GM12878 (cell line): ENCODE results near the gene GPBP1. TPM values are rescaled to one million over a fixed set of nuclear protein-coding genes. Genes with fewer than 3 reads are reported as not detected.

ENCODE experiments used
- ATAC-seq: fragments of 200-7000 bp; cut with Tn5 transposase; 3 replicates; pipeline ENCODE4 v1.9.1; 2020; ENCODE audit warnings: mild to moderate bottlenecking, moderate library complexity
- BruUV-seq: library from RNA; stranded (reverse); fragments of 400-500 nt; replicated peaks from 2 replicates; lab custom pipeline; 2021; lab: Mats Ljungman, UMichigan
- CTCF ChIA-PET: fragments of 300-600 bp; sonication (Branson Sonifier 250); formaldehyde crosslinking; extraction: SDS; loops from one replicate; lab custom pipeline; 2021; ENCODE audit warnings: inconsistent platforms; lab: Yijun Ruan, JAX
- POLR2A ChIA-PET: fragments of 350-600 bp; formaldehyde crosslinking; extraction: SDS; loops from one replicate; lab custom pipeline; 2021; ENCODE audit warnings: inconsistent platforms; lab: Charles Lee
- RAD21 ChIA-PET: fragments of 300-600 bp; sonication (Branson Sonifier 250); formaldehyde crosslinking; loops from one replicate; lab custom pipeline; 2023; ENCODE audit warnings: antibody characterized with exemption; ENCODE audit not compliant: unreplicated experiment; lab: Charles Lee
- SMC1A ChIA-PET: fragments of 300-600 bp; sonication (Branson Sonifier 250); formaldehyde crosslinking; loops from one replicate; lab custom pipeline; 2023; ENCODE audit not compliant: unreplicated experiment, uncharacterized antibody; lab: Charles Lee
- DNase-seq: peaks from one replicate; pipeline ENCODE4 v3.0.0-alpha.2; 2011; ENCODE audit warnings: low read depth, low spot score
- FAIRE-seq: peaks from 3 replicates; lab custom pipeline; 2011; peaks lifted over from hg19 to GRCh38; lab: Jason Lieb, UNC
- H2AFZ ChIP-seq: 2 replicates; pipeline ENCODE4 v1.6.0; 2011; ENCODE audit warnings: low read depth, low read length, control low read depth; ENCODE audit not compliant: control insufficient read depth
- H3K27ac ChIP-seq: 2 replicates; pipeline ENCODE4 v1.5.1; 2011; ENCODE audit warnings: control low read depth; ENCODE audit not compliant: control insufficient read depth, insufficient read depth
- H3K27me3 ChIP-seq, 2 experiments: replicated peaks in 1 of 2; 2 replicates each; pipeline versions ENCODE4 v1.6.0 to v1.6.1; 2011; ENCODE audit warnings: low read length in 1 of 2; ENCODE audit not compliant: control insufficient read depth in 2 of 2, insufficient read depth in 2 of 2
- H3K36me3 ChIP-seq, 2 experiments: 2 replicates each; pipeline ENCODE4 v1.5.1; 2011; ENCODE audit warnings: low read length in 1 of 2; ENCODE audit not compliant: control insufficient read depth in 2 of 2, insufficient read depth in 2 of 2
- H3K4me1 ChIP-seq: 2 replicates; pipeline ENCODE4 v1.6.1; 2011; ENCODE audit warnings: mild to moderate bottlenecking, low read length, moderate library complexity, mixed read lengths; ENCODE audit not compliant: control insufficient read depth, insufficient read depth
- H3K4me2 ChIP-seq: 2 replicates; pipeline ENCODE4 v1.6.0; 2011; ENCODE audit warnings: control low read depth; ENCODE audit not compliant: control insufficient read depth, insufficient read depth
- H3K4me3 ChIP-seq: fragments of 200-600 bp; sonication (generic); 2 replicates; pipeline ENCODE4 v1.5.1; 2016
- H3K79me2 ChIP-seq: 2 replicates; pipeline ENCODE4 v1.6.0; 2011; ENCODE audit warnings: low read length; ENCODE audit not compliant: control insufficient read depth, insufficient read depth
- H3K9ac ChIP-seq: 2 replicates; pipeline ENCODE4 v1.8.0; 2011; ENCODE audit warnings: low read length, control low read depth, mixed read lengths; ENCODE audit not compliant: control insufficient read depth, insufficient read depth
- H3K9me3 ChIP-seq: replicated peaks from 3 replicates; pipeline ENCODE4 v1.5.1; 2011; ENCODE audit warnings: mild to moderate bottlenecking, low read length; ENCODE audit not compliant: control insufficient read depth, insufficient read depth
- H4K20me1 ChIP-seq: 2 replicates; pipeline ENCODE4 v1.6.0; 2011; ENCODE audit not compliant: control insufficient read depth, insufficient read depth
- CBX3 ChIP-seq: fragments of 200-600 bp; sonication (generic); IDR thresholded peaks from 2 replicates; pipeline ENCODE4 v1.6.1; 2016; ENCODE audit warnings: low read depth, borderline replicate concordance
- CEBPB ChIP-seq, 2 experiments: fragments of 150-350 bp in 1 of 2; IDR thresholded peaks; 2 replicates each; pipeline ENCODE4 v1.6.1; 2012 to 2014; ENCODE audit warnings: low read depth in 2 of 2, low read length in 2 of 2, borderline replicate concordance in 1 of 2, inconsistent platforms in 1 of 2
- E2F8 ChIP-seq: fragments of 450-650 bp; IDR thresholded peaks from 2 replicates; pipeline ENCODE4 v1.6.1; 2018; ENCODE audit warnings: mild to moderate bottlenecking, low read depth, moderate library complexity; ENCODE audit not compliant: partially characterized antibody
- IKZF2 ChIP-seq, 2 experiments: fragments of 450-650 bp; IDR thresholded peaks; 2 replicates each; pipeline ENCODE4 v1.6.1; 2017; ENCODE audit warnings: mild to moderate bottlenecking in 2 of 2, moderate library complexity in 2 of 2
- MEF2A ChIP-seq: IDR thresholded peaks from 2 replicates; pipeline ENCODE4 v1.6.1; 2011; ENCODE audit warnings: low read depth, mild to moderate bottlenecking, low read length, moderate library complexity; ENCODE audit not compliant: insufficient read depth
- MYB ChIP-seq: fragments of 150-350 bp; IDR thresholded peaks from 2 replicates; pipeline ENCODE4 v1.6.1; 2014; ENCODE audit warnings: mild to moderate bottlenecking, low read depth, low read length, borderline replicate concordance
- RAD21 ChIP-seq: IDR thresholded peaks from 2 replicates; pipeline ENCODE4 v1.6.1; 2011; ENCODE audit warnings: mild to moderate bottlenecking, low read depth, low read length, moderate library complexity; ENCODE audit not compliant: insufficient read depth
- RELA ChIP-seq: fragments of 450-650 bp; IDR thresholded peaks from 2 replicates; pipeline ENCODE4 v1.8.0; 2014; ENCODE audit warnings: borderline replicate concordance; ENCODE audit not compliant: partially characterized antibody
- in situ Hi-C: fragments of 300-500 bp; cut with MboI; formaldehyde crosslinking; loops from 9 replicates; pipeline ENCODE4 v1.14.3; 2018; ENCODE audit warnings: mixed read lengths
- intact Hi-C: fragments of 100-400 bp; cut with micrococcal nuclease; formaldehyde crosslinking; loops from one replicate; pipeline ENCODE4 v1.14.2; 2022; ENCODE audit not compliant: unreplicated experiment
- polyA plus RNA-seq, 11 experiments: library from polyadenylated mRNA; depleted of rRNA in 4 of 11; unstranded in 6 of 11; stranded (reverse) in 5 of 11; fragments of >200 nt; fragmentation: Nextera tagmentation in 4 of 11; fragmentation: Illumina TruSeq in 1 of 11; extraction: Ambion mirVana in 4 of 11; extraction: Trizol in 1 of 11; gene quantifications; 1 replicate in 1 of 11; 2 replicates in 10 of 11; pipeline versions ENCODE4 v1.2.1 to v1.2.3, GENCODE V29; 2011 to 2016; ENCODE audit warnings: inconsistent platforms in 2 of 11, missing spikeins in 2 of 11, low read depth in 1 of 11
- total RNA-seq, 4 experiments: library from RNA; depleted of rRNA in 3 of 4; stranded (reverse); fragments of >200 nt in 3 of 4; fragmentation: Illumina TruSeq in 1 of 4; extraction: Trizol in 1 of 4; gene quantifications; 2 replicates each; pipeline versions ENCODE4 v1.2.1 to v1.2.3, GENCODE V29; 2013 to 2021
- TF ChIP-seq, protein P1 (sequence below): fragments of 450-650 bp; IDR thresholded peaks from 2 replicates; pipeline ENCODE4 v1.6.1; 2014; ENCODE audit warnings: mild to moderate bottlenecking

Gene GPBP1
- total and polyA plus RNA-seq, 10 of the 15 experiments (the other 5 are each of a cell fraction or from before 2014, with no cell fraction given), result 27.0 to 96.2 (median 55.4) TPM

GRCh38 chr5:57210633-57211032, 36.8 kb downstream of the GPBP1 start:
- peaks cover 3% of the 10 kb centered on the region; the same call in 1 of the 2 replicates for H3K4me1 ChIP-seq
- H3K27me3 ChIP-seq, result no peaks in the 10 kb centered on the region
- in situ Hi-C loops, result no loop called here
- intact Hi-C loops, result no loop called here
- no peak for TF ChIP-seq RAD21
- no peak for TF ChIP-seq IKZF2 (IDR thresholded peaks at IDR 0.05)
- TF ChIP-seq E2F8, result no peak
- no peak for TF ChIP-seq MEF2A
- TF ChIP-seq, protein P1, sequence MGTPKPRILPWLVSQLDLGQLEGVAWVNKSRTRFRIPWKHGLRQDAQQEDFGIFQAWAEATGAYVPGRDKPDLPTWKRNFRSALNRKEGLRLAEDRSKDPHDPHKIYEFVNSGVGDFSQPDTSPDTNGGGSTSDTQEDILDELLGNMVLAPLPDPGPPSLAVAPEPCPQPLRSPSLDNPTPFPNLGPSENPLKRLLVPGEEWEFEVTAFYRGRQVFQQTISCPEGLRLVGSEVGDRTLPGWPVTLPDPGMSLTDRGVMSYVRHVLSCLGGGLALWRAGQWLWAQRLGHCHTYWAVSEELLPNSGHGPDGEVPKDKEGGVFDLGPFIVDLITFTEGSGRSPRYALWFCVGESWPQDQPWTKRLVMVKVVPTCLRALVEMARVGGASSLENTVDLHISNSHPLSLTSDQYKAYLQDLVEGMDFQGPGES, result no peak
- no peak for TF ChIP-seq RELA
- no peak for TF ChIP-seq MYB
- no peak for TF ChIP-seq CEBPB (IDR thresholded peaks at IDR 0.05; ENCODE audit: borderline replicate concordance in 1 of 2, low read depth in 2 of 2, low read length in 2 of 2)
- no peak for TF ChIP-seq CBX3
- TF ChIP-seq, all 136 proteins: peak for 0
- no peak overlapping the region for H3K27ac ChIP-seq
- no peaks in the 10 kb centered on the region; the same call in 2 of the 3 replicates for H3K9me3 ChIP-seq
- H3K4me3 ChIP-seq, result no peak overlapping the region
- H3K36me3 ChIP-seq, result peaks cover 10 to 22% of the 10 kb centered on the region in 2 experiments
- DNase-seq, result no peak
- no peak overlapping the region for H3K4me2 ChIP-seq
- SMC1A ChIA-PET, result interaction anchor here (0.9 to 1.9 kb wide), 3 partner anchors 9 to 35 kb away, joined by 3 to 9 read pairs (median 4); no protein-coding TSS in a partner anchor
- POLR2A ChIA-PET, result no interaction called here
- RAD21 ChIA-PET, result no interaction called here
- H4K20me1 ChIP-seq, result peaks cover 10% of the 10 kb centered on the region
- peaks cover 83% of the 10 kb centered on the region for H3K79me2 ChIP-seq
- FAIRE-seq, result no peak
- BruUV-seq, result no TSS peak
- no peak overlapping the region for H2AFZ ChIP-seq
- H3K9ac ChIP-seq, result no peak overlapping the region
- CTCF ChIA-PET, result no interaction called here
- ATAC-seq, result peak; percentile 44
